H1 (cell line): Measurements from ENCODE around the gene P2RY13.

Source experiments
- KDM1A ChIP-seq: fragments of 200-600, 300-600 bp; sonication (generic); IDR thresholded peaks from 2 replicates; pipeline ENCODE4 v1.7.1; 2016; ENCODE audit warnings: mild to moderate bottlenecking, low read length, borderline replicate concordance
- MAFK ChIP-seq: IDR thresholded peaks from 2 replicates; pipeline ENCODE4 v1.6.1; 2012; ENCODE audit warnings: low read depth, mild to moderate bottlenecking, improper control_type of control experiment, low read length
- RAD21 ChIP-seq, 2 experiments: IDR thresholded peaks in 1 of 2; conservative IDR thresholded peaks in 1 of 2; 2 replicates each; pipeline ENCODE4 v1.6.1; 2011; ENCODE audit warnings: low read depth in 2 of 2, low read length in 2 of 2, improper control_type of control experiment in 1 of 2, inconsistent platforms in 1 of 2, mild to moderate bottlenecking in 1 of 2, moderate library complexity in 1 of 2
- YY1 ChIP-seq: IDR thresholded peaks from 2 replicates; pipeline ENCODE4 v1.6.1; 2011; ENCODE audit warnings: low read depth, mild to moderate bottlenecking, low read length
- ZNF274 ChIP-seq: IDR thresholded peaks from 2 replicates; pipeline ENCODE4 v1.7.0; 2012; ENCODE audit warnings: low read length, borderline replicate concordance; ENCODE audit errors: extremely low read depth
- TF ChIP-seq, protein P1 (sequence below), 3 experiments: IDR thresholded peaks; 1 replicate in 2 of 3; 2 replicates in 1 of 3; pipeline versions ENCODE4 v1.5.1 to v1.6.1; 2011; ENCODE audit warnings: low read length in 3 of 3, mild to moderate bottlenecking in 3 of 3, inconsistent platforms in 2 of 3, low read depth in 1 of 3, moderate library complexity in 1 of 3; ENCODE audit not compliant: insufficient read depth in 1 of 3; ENCODE audit errors: control extremely low read depth in 1 of 3

GRCh38 chr3:151305775-151306151 is 23.6 kb downstream of the P2RY13 start:
- TF ChIP-seq, protein P1, sequence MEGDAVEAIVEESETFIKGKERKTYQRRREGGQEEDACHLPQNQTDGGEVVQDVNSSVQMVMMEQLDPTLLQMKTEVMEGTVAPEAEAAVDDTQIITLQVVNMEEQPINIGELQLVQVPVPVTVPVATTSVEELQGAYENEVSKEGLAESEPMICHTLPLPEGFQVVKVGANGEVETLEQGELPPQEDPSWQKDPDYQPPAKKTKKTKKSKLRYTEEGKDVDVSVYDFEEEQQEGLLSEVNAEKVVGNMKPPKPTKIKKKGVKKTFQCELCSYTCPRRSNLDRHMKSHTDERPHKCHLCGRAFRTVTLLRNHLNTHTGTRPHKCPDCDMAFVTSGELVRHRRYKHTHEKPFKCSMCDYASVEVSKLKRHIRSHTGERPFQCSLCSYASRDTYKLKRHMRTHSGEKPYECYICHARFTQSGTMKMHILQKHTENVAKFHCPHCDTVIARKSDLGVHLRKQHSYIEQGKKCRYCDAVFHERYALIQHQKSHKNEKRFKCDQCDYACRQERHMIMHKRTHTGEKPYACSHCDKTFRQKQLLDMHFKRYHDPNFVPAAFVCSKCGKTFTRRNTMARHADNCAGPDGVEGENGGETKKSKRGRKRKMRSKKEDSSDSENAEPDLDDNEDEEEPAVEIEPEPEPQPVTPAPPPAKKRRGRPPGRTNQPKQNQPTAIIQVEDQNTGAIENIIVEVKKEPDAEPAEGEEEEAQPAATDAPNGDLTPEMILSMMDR (IDR thresholded peaks at IDR 0.05; ENCODE audit: control extremely low read depth in 1 of 3, insufficient read depth in 1 of 3, low read depth in 1 of 3, low read length in 3 of 3): no peak
- TF ChIP-seq ZNF274 (no peak), KDM1A (no peak), MAFK (no peak), YY1 (no peak), RAD21 (IDR thresholded peaks at IDR 0.05 in 1 of 2, conservative IDR thresholded peaks at IDR 0.05 in 1 of 2; ENCODE audit: low read depth in 2 of 2, low read length in 2 of 2) (no peak)
